Caco-2 (cell line): ENCODE measurements around the gene SLC9A4. TPM values are rescaled to one million over a fixed set of nuclear protein-coding genes. Genes with fewer than 3 reads are reported as not detected.
A peak's percentile ranks its signal among the peaks of the same experiment; 100 is the strongest.

Experiments used
- BruUV-seq: library from RNA; stranded (reverse); fragments of 400-500 nt; replicated peaks from 2 replicates; lab custom pipeline; 2021; lab: Mats Ljungman, UMichigan
- CTCF ChIA-PET: fragments of 300-600 bp; sonication (Branson Sonifier 250); formaldehyde crosslinking; loops from one replicate; lab custom pipeline; 2022; ENCODE audit warnings: antibody characterized with exemption; lab: Charles Lee
- POLR2A ChIA-PET: fragments of 300-600 bp; sonication (Branson Sonifier 250); formaldehyde crosslinking; loops from one replicate; lab custom pipeline; 2022; ENCODE audit warnings: antibody characterized with exemption; lab: Charles Lee
- DNase-seq, 2 experiments: peaks; one replicate each; pipeline versions ENCODE4 v3.0.0 to v3.0.0-alpha.2; 2020 to 2022
- H3K27me3 ChIP-seq: replicated peaks from 2 replicates; pipeline ENCODE4 v1.6.0; 2011; ENCODE audit warnings: low read length; ENCODE audit not compliant: control insufficient read depth, insufficient read depth
- H3K36me3 ChIP-seq: 2 replicates; pipeline ENCODE4 v1.5.1; 2011; ENCODE audit warnings: low read length; ENCODE audit not compliant: control insufficient read depth, insufficient read depth
- H3K4me1 ChIP-seq: fragments of 250-450 bp; sonication (Bioruptor Pico); 2 replicates; pipeline ENCODE4 v1.5.1; 2020; ENCODE audit warnings: mild to moderate bottlenecking
- H3K4me3 ChIP-seq: 2 replicates; pipeline ENCODE4 v1.5.1; 2011; ENCODE audit warnings: low read depth, mild to moderate bottlenecking, control low read depth, low read length
- H3K9me3 ChIP-seq: fragments of 250-450 bp; sonication (Bioruptor Pico); 2 replicates; pipeline ENCODE4 v1.5.1; 2020; ENCODE audit warnings: mild to moderate bottlenecking, moderate library complexity
- H3K27ac Mint-ChIP-seq: one replicate; pipeline ENCODE4 v1.8.0; 2022; ENCODE audit warnings: mixed read lengths; ENCODE audit not compliant: unreplicated experiment
- H3K27me3 Mint-ChIP-seq: one replicate; pipeline ENCODE4 v1.8.0; 2022; ENCODE audit warnings: mixed read lengths; ENCODE audit not compliant: insufficient read depth, unreplicated experiment
- H3K36me3 Mint-ChIP-seq: one replicate; pipeline ENCODE4 v1.8.0; 2022; ENCODE audit warnings: mild to moderate bottlenecking, mixed read lengths; ENCODE audit not compliant: insufficient read depth, unreplicated experiment
- H3K4me1 Mint-ChIP-seq: one replicate; pipeline ENCODE4 v1.8.0; 2022; ENCODE audit warnings: low read depth, mixed read lengths; ENCODE audit not compliant: unreplicated experiment
- H3K4me3 Mint-ChIP-seq: one replicate; pipeline ENCODE4 v1.8.0; 2022; ENCODE audit warnings: mild to moderate bottlenecking, moderate library complexity, mixed read lengths; ENCODE audit not compliant: unreplicated experiment
- H3K9me3 Mint-ChIP-seq: one replicate; pipeline ENCODE4 v1.8.0; 2022; ENCODE audit warnings: mixed read lengths; ENCODE audit not compliant: unreplicated experiment
- CTCF ChIP-seq, 2 experiments: fragments of 200-600 bp in 1 of 2; IDR thresholded peaks; 1 replicate in 1 of 2; 2 replicates in 1 of 2; pipeline versions ENCODE4 v1.5.1 to v1.8.0; 2011 to 2022; ENCODE audit warnings: antibody characterized with exemption in 1 of 2, control low read depth in 1 of 2, inconsistent platforms in 1 of 2, low read depth in 1 of 2, low read length in 1 of 2, mild to moderate bottlenecking in 1 of 2, moderate library complexity in 1 of 2; ENCODE audit not compliant: insufficient read depth in 1 of 2, severe bottlenecking in 1 of 2, unreplicated experiment in 1 of 2
- intact Hi-C: fragments of 100-400 bp; cut with micrococcal nuclease; formaldehyde crosslinking; loops from one replicate; pipeline ENCODE4 v1.10.0; 2022; ENCODE audit not compliant: unreplicated experiment
- total RNA-seq: library from RNA; stranded (reverse); gene quantifications from 2 replicates; pipeline ENCODE4 v1.2.3, GENCODE V29; 2022

Gene SLC9A4
- total RNA-seq, 1 experiment from 2014 or later: 1.4 TPM

DNA sequence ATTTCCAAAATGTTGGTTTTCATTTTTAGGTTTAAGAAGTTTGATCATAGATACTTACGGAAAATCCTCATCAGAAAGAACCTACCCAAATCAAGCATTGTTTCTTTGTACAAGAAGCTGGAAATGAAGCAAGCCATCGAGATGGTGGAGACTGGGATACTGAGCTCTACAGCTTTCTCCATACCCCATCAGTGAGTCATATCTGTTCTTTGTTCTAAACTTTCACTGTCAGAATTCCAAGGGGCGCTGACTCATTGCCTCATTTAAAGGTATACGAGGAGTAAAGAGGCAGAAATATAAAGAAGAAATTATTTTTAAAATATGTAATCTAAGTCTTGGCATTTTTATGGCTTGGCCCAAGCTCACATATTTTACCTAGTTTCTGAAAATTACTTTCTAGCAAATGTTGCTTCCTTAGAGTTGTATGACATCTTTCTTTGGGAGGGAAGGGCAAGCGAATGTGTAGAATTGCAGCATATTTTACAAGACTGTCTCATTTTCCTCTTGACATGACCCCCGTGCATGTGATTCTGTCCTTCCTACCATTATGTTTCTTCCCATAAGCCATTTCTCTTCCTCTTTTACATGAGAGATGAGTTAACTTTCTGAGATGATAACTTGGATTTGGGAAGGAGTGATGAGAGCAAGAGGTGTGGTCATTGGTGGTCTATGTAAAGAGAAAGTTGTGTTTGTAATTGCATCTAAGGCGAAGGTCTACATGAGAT is 41.2 kb downstream of the SLC9A4 start:
- peaks cover 46% of the 10 kb centered on the region for H3K4me1 ChIP-seq
- no peak for TF ChIP-seq CTCF (IDR thresholded peaks at IDR 0.05; ENCODE audit: insufficient read depth in 1 of 2, low read depth in 1 of 2, low read length in 1 of 2, severe bottlenecking in 1 of 2, unreplicated experiment in 1 of 2)
- Mint-ChIP-seq H3K9me3 (peaks cover 23% of the 10 kb centered on the region), H3K4me3 (peak overlapping the region; percentile 36), H3K4me1 (peaks cover 40% of the 10 kb centered on the region), H3K27me3 (no peaks in the 10 kb centered on the region), H3K36me3 (no peaks in the 10 kb centered on the region), H3K27ac (peak overlapping the region; percentile 61)
- intact Hi-C loops: no loop called here
- H3K4me3 ChIP-seq: no peak overlapping the region
- peaks cover 6% of the 10 kb centered on the region for H3K9me3 ChIP-seq
- DNase-seq: peak; percentile 60 to 65
- H3K27me3 ChIP-seq: no peaks in the 10 kb centered on the region
- H3K36me3 ChIP-seq: no peaks in the 10 kb centered on the region; the same call in 1 of the 2 replicates
- BruUV-seq: no TSS peak
- CTCF ChIA-PET: interaction anchor here (1.0 to 1.1 kb wide), 3 partner anchors 9 to 72 kb away, joined by 3 to 7 read pairs (median 4); partner anchors contain the start of gene SLC9A4
- POLR2A ChIA-PET: interaction anchor here (0.6 to 0.8 kb wide), 3 partner anchors 10 to 881 kb away, joined by 3 read pairs; no protein-coding TSS in a partner anchor

DNA sequence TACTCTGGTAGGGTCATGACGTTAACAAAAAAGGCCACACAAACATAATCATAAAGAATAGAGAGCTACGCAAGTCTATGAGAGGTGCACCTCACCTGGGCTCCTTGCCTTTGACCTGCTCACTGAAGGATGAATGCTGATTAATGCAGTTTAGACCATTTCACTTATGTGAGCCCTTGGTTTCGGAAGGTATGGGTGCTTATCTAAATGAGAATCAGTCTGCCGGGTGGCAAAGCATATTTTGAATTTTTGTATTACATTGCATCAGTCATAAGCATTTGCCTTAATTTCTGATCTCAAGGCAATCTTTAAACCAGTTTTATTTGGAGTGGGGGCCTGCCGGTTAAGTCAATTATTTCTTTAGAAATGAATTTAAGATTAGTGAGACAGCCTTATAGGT is 42.8 kb downstream of the SLC9A4 start:
- Histone ChIP-seq H3K4me3 (no peak overlapping the region), H3K4me1 (peaks cover 61% of the 10 kb centered on the region), H3K9me3 (peaks cover 6% of the 10 kb centered on the region), H3K27me3 (no peaks in the 10 kb centered on the region), H3K36me3 (no peaks in the 10 kb centered on the region; the same call in 1 of the 2 replicates)
- CTCF ChIA-PET: no interaction called here
- Mint-ChIP-seq H3K4me3 (no peak overlapping the region), H3K36me3 (no peaks in the 10 kb centered on the region), H3K27ac (peak overlapping the region; percentile 61), H3K4me1 (peaks cover 45% of the 10 kb centered on the region), H3K27me3 (no peaks in the 10 kb centered on the region), H3K9me3 (peaks cover 15% of the 10 kb centered on the region)
- no peak for TF ChIP-seq CTCF (IDR thresholded peaks at IDR 0.05; ENCODE audit: insufficient read depth in 1 of 2, low read depth in 1 of 2, low read length in 1 of 2, severe bottlenecking in 1 of 2, unreplicated experiment in 1 of 2)
- peak in 1 of 2 experiments; percentile 30 for DNase-seq
- BruUV-seq: no TSS peak
- intact Hi-C loops: no loop called here
- POLR2A ChIA-PET: no interaction called here

- Mint-ChIP-seq H3K9me3 (peaks cover under 1% of the 10 kb centered on the region), H3K27me3 (no peaks in the 10 kb centered on the region), H3K4me3 (no peak overlapping the region), H3K4me1 (peaks cover 41% of the 10 kb centered on the region), H3K36me3 (no peaks in the 10 kb centered on the region), H3K27ac (no peak overlapping the region)
- no peaks in the 10 kb centered on the region; the same call in 1 of the 2 replicates for H3K36me3 ChIP-seq
- H3K9me3 ChIP-seq: no peaks in the 10 kb centered on the region
- DNase-seq: no peak
- intact Hi-C loops: no loop called here
- H3K27me3 ChIP-seq: no peaks in the 10 kb centered on the region
- TF ChIP-seq CTCF (IDR thresholded peaks at IDR 0.05; ENCODE audit: insufficient read depth in 1 of 2, low read depth in 1 of 2, low read length in 1 of 2, severe bottlenecking in 1 of 2, unreplicated experiment in 1 of 2): no peak
- no TSS peak for BruUV-seq
- H3K4me3 ChIP-seq: no peak overlapping the region
- ChIA-PET POLR2A (no interaction called here), CTCF (no interaction called here)
- peaks cover 76% of the 10 kb centered on the region for H3K4me1 ChIP-seq
Measured at GRCh38 chr2:102518170-102518569, 45.1 kb downstream of the SLC9A4 start.
